NCI-H1105 (cell line): ENCODE results near the gene HSPA12A.
"Not testable (repeated sequence)": the region's sequence is repeated elsewhere in the genome, so short reads cannot be mapped to it uniquely, and the experiment has no call there.

ENCODE experiments used
- DNase-seq: peaks from one replicate; lab custom pipeline; 2025; lab: John Stamatoyannopoulos, UW

HSPA12A gene

DNA sequence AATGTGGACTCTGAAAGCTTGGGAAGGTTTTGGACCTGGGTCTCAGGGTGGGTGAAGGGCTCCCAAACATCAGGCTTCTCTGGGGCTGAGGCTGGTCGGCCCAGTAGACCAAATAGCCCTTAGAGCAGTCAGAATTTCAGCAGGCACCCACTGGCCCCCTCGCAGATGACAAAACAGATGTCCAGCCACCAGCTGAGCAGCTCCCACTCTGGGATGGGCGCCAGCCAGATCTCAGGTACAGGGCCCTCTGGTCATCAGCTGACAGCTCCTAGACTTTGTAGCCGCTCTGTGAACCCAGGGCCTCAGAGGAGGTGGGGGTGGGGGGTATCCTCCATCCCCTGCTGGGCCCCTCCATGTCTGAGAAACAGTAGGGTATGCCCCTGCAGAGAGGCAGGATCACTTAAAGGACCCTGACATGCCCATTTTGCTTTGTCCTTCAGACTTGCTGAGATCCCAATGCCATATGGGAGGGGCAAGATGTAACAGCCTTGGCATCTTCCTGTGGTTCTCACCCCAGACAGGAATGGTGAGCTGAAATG lies 26.5 kb downstream of the HSPA12A start:
- no peak for DNase-seq

DNA sequence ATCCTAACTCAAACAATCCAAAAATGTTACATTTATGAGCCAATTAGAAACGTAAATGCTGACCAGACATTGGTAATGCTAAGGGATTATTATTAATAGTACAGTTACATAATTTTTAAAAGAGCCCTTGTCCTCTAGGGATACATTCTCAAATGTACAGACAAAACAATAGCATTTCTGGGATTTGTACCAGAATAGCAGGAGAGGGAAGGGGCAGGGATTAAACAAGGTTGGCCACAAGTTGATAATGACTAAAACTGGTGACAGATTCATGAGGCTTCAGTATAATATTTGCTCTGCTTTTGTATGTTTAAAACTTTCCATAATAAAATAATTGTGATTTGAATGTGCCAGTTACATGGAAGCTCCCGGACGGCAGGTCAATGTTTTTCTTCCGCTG lies 27.0 kb downstream of the HSPA12A start:
- DNase-seq, result no peak

DNA sequence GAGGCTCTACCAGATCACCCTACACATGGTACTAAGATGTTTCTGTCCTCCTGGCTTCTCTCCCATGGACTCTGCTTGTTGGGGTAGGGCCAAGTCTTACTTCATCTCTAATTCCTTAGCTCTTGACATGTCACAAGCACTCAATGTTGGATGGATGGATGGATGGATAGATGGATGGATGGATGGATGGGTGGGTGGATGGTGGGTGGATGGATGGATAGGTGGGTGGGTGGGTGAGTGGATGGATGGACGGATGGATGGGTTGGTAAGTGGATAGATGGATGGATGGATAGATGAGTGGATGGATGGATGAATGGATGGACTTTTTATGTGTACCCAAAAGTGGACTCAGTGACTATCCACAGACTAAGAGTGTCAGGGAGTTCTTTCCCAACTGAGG lies 28.5 kb downstream of the HSPA12A start:
- no peak for DNase-seq

DNA sequence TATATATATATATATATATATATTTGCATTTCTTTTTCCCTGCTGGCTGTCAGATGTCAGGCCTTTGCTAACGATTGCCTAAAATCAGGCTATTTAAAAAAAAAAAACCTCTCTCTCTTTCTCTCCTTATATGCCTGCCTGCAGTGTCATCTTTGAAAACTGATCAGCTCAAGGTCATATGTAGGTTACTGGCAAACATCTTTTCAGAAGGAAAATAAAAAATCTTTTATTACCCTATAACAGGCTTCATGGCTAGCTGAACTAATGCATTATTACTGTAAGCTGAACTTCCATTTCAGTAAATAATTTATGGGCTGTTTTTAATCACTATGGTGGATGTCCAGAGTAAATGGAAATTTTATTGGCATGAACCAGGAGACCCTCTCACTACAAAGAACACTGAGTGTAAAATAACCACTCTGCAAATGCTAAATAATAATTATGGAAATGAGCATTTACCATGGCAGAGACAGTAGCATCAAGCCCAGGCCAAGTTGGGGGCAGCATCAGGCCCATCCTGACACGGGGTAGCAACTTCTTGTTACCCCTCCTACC lies 29.3 kb downstream of the HSPA12A start:
- DNase-seq, result no peak

DNA sequence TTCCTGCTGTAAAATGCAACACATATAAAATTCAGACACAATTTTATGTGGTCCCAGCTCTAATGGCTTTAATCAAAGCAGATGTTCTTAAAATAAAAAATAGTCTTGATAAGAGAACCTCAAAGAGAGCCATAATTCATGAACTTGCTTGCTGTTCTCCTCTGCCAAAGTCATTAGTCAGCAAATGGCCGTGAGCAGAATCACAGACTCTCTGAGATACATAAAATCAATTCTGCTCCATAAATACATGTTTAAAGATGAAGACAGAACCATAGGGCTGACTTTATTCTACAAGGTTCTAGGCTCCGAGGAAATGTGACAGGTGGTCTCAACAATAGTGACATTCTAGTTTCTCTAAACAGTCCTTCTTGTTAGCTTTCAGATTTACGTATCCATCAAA lies 29.8 kb downstream of the HSPA12A start:
- no peak for DNase-seq

DNA sequence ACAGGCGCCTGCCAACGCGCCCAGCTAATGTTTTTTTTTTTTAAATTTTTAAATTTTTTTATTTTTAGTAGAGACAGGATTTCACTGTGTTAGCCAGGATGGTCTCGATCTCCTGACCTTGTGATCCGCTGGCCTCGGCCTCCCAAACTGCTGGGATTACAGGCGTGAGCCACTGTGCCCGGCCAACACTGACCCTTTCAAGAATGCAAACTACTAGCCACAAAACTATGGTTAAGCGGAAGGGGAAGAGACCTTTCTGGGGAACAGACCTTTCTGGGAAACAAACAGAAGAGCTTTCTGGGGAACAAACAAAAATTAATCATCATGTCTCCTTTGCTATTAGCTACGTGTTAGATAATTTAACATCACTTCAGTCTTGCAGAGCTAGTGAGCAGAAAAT lies 30.6 kb downstream of the HSPA12A start:
- DNase-seq, result not testable (repeated sequence)

DNA sequence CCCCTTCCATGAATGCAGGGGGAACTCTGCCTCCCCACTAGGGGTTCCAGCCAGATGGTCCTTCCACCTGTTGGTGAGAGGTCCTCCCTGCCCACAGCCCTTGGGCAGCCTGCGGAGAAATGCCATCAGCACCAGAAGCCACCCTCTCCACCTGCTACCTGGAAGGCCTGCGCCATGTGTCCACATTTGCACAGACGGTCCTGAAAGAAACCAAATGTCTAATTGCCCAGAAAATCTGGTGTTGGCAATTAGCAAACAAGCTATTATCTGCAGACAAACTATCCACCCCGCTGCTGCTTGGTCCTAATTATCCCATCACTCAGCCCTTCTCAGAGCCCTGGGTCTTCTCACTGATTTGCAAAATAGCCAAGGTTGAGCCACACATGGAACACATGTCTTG lies 32.3 kb downstream of the HSPA12A start:
- DNase-seq, result no peak

DNA sequence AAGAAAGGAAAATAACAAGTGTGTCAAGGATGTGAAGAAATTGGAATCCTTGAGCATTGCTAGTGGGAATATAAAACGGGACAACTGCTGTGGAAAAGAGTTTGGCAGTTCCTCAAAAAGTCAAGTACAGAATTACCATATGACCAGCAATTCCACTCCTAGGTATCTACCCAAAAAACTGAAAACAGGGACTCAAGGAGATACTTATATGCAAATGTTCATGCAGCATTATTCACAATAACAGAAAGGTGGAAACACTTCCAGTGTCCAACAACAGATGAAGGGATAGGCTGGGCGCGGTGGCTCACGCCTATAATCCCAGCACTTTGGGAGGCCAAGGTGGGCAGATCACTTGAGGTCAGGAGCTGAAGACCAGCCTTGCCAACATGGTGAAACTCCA lies 33.5 kb downstream of the HSPA12A start:
- DNase-seq, result no peak

DNA sequence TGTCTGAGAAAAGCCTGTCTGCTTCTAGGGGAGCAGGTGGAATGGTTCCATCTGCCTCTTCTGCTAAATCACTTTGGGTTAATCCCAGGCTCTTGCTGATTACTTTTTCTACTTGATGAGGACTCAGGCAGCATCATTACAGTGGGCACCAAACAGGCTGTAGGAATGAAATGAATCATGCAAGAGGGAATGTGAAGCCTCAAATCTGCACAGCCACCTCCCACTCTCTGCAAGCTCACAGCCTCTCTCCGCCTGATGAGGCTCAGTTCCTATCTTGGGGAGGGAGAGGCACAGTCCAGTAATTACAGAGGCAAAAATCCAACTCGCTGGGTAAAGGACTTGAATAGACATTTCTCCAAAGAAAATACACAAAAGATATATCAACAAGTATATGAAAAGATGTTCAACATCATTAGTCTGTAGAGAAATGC lies 34.0 kb downstream of the HSPA12A start:
- DNase-seq, result no peak

DNA sequence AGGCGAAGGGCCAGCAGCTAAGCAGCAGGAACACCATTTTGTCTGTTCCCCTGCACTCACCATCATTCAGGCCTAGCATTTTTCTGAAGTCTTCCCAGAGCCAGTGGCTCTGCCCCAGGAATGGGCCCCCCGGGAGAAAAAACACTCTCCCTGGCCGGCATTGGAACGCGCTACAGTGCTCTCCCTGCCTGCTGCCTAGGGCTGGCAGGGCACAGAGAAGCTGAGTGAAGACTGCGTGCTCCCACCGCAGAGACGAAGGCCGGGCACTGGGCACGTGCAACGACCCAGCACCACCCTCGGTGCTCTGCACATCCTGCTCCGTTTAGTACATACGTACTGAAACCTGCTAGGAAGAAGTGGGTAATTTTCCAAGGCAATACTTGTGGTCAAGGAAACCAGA lies 34.4 kb downstream of the HSPA12A start:
- DNase-seq, result no peak

DNA sequence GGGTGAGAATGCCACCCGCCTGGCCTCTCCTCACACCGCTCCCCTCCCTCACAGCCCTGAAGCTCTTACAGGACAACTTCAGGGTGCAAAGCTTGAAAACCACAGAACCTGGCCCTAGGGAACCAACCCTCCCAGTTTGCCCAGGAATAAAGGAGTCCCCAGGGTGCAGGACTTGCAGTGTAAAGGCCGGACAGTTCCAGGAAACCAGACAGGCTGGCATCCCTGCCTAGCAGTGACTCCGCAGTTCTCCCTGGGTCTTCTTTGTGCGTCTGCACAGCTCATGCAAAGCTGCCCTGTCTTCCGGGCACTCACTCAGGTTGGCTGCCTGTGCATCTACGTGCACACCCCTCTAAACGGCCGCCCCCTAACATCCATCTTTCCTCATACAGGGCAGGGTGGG lies 36.1 kb downstream of the HSPA12A start:
- DNase-seq, result no peak

DNA sequence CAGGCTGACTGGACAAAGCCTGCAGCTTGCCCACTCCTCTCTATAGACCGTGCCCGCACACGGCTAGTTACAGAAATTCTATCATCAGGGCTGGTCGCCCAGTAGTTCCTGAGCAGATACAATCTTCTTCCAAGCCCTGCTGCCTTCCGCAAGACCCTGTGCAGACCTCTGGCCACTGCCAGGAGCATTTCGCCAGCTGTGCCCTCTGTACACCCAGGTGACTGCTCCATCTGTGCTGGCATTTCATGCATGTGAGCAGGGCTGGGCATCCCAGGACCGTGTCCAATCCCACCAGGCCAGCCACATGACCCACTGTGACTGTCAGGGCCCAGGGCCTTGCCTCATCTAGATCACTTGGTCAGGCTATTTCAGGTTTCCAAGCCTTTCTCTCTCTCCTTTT lies 36.9 kb downstream of the HSPA12A start:
- DNase-seq, result no peak

DNA sequence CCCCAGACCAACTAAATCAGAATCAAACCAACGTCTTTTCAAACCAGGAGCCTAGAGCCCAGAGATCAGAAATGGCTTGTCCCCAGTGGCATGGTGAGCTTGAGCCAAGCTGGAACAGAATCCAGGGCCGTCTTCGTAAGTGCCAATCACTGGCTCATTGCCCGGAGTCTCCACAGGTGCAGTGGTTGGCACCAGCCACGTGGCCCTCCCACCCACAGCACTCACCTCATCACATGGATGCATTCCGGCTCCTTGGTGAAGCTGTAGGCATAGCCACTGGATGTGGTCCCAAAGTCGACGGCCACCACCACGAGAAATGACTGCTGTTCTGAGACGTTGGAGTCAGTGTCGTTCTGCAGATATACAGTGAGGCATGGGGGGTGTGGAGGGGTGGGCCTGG lies 37.4 kb downstream of the HSPA12A start:
- DNase-seq, result peak; percentile 65

DNA sequence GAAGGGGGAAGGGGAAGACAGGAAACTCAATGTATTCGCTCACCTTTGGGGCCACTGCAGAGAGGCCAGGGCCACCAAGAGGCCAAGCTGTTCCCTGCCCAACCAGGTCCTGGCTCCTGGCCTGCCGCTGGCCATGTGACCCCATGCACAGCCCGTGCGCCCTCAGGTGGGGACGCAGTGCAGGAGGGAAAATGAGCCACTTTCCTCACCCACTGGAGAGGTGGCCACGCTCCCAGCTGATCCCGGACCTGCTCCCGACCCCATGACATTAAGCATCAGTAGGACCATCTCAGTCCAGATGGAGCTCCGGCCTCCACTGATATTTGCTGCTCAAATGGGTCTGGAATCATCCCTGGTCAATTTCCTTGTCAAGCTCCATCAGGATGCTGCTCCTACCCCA lies 40.2 kb downstream of the HSPA12A start:
- no peak for DNase-seq

DNA sequence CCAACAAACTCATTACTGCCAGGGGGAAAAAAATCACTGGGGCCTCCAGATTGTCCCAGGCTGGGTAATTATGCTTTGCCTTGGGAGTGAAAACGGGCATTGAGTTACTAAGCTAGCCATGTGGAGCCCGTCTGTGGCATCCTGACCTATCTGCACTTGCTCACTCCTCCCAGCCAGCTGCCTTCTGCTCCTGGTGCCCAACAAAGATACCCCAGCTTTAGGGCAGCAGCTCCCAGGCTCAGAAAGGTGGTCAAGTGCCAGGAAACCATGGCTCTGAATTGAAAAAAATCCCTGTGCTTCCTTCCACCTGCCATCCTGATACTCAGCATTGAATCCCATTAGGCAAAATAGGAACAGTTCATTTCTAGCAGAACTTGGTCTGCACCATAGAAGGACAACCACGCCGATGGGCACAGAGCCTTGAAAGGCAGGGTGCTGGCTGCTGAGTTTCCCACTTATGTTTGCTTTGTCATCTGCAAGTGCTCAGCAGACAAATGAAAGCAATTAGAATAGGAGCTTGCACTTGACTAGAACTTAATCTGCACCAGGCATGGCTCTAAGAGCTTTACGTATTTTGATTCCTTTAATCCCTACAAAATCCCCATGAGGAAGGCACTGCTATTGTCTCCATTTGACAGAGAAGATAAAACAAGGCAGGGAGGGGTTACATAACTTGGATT lies 42.8 kb downstream of the HSPA12A start:
- DNase-seq, result no peak

DNA sequence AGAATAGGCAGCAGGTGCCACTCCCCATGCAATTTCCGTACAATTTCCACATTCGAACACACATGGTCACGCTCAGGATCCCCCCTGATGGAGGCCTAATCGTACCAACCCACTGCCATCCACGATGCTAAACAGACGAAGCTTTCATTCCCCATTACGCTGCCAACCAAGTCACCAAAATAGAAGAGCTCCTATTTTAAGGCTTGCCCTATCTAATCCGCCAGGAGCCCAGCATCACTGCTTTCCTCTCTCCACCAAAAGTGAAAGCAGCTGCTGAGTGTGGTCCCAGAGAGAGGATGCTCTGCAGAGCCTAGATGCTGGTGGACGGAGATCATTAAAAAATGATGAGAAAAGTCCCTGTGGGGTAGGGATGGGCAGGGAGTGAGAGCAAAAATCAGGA lies 43.3 kb downstream of the HSPA12A start:
- no peak for DNase-seq

DNA sequence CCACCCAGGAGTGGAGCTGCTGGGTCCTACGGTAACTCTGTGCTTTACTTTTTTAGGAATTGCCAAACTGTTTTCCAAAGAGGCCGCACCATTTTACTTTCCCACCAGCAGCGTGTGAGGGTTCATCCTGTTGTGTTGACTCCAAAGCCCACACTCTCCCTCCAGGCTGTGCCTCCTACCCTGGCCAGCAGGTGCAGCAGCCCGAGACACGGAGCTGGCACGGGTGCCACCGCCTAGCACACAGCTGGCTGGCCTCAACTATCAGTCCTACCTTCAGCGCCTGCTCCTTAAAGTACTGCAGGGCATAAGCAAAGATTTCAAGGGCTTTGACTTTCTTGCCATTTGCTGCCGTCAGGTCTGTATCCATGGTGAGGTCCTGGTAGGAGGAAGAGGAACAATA lies 44.0 kb downstream of the HSPA12A start:
- no peak for DNase-seq

DNA sequence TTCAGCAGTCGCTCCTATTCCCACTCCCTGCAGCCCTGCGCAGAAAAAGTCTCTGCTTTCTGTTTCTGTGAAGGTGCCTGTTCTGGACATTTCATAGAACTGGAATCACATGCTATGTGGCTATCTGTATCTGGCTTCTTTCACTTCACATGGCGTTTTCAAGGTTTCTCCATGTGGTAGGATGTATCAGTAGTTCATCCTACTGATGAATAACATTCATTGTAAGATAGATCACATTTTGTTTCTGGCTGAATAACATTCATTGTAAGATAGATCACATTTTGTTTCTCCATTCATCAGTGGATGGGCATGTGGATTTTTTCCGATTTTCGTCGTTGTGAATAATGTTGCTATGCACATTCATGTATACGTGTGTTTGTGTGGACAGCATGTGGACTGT lies 44.5 kb downstream of the HSPA12A start:
- no peak for DNase-seq

DNA sequence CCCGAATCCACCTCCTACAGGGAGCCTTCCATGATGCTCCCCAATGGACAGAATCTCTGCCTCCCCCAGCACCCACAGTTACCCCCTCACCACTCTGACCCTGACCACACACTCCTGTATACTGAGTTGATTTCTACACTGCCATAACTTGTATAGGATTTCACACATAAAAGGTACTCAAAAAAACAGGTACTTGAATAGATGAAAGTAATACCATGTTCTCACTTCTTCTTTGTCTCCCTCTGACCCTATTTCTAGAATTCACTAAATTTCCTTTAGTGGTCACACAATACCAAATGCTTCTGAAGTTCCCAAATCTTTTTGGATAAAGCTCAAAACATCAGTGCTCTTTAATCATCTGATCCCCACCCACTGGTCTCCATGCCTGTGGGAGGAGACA lies 45.4 kb downstream of the HSPA12A start:
- no peak for DNase-seq

DNA sequence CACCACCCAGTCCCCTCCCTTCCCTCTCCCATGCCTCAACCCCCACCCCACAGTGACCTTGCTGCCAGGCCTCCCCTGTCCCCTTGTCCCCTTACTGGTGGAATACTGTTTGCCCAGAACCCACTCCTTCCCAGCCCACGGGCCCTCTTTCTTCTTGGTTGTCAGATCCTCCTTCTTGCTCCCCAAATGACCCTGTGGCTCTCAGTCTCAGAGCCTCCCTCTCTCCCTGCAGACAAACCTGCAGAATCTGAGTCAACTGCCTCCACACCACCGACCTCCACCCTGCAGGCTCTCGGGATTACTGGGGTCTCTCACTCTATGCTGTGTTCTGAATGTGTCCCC lies 47.5 kb downstream of the HSPA12A start:
- no peak for DNase-seq

DNA sequence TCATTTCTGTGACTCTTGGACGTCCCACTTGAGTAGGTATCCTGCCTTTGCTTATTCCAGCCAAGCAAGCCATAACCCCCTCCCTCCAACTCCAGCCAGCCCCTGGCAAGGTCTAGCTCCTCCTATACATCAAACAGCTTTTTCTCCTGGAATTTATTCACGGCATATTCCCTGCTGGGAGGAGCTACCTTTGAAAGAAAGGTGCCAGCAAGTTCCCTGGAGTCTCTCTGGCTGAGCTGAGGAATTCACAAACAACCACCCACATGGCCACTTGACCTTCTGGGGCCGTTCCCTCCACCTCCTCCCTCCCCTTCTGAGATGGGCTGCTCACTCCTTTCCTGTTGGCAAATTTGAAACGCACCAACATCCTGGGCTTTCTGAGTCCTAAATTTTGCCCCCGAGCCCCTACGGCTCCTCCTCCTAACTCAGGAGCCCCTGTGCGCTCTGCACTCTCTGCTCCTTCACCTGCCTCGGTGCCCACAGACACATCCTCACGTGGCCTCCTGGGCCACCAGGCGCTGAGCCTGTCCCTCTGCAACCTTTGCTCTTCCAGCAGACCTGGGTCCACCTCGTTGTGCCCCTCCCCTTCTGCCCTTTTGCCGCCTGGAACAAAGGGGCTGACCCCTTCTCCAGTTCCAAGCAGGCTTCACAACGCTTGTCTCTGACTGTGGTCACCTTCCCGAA lies 48.0 kb downstream of the HSPA12A start:
- DNase-seq, result no peak

DNA sequence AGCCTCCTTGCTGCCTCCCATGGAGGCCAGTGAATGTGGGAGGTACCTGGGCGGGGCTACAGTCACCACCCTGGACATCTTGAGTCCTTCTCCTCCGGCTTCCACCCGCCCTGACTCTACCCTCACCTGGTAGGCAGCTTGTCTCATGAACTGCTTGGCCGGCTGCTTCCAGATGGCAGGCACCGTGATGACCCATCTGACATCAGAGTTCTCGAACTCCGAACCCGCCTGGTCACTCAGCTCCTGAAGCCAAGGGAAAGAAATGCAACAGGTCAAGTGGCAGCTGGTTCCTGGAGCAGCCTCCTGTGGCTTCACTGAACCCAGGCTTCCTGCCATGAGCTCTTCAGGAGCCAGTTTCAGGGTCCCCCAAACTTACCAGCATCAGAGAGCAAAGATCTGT lies 50.1 kb downstream of the HSPA12A start:
- no peak for DNase-seq

DNA sequence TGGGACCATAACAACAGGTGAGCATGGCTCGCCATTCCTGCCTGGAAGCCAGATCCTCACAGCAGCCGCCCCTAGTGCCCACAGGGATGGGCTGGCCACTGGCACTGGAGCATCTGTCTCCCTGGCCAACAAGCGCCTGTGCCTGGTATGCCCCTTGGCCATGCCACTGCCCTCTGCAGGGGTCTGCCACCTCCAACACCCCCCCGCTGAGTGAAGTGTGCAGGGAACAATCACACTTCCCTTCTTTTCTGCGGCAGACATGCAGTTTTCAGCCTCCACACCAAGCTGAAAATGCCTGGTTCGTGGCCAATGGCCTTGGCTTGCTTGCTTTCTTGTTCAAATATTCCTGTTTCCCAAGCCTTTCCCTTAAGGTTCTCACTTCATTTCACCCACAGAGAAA lies 50.7 kb downstream of the HSPA12A start:
- DNase-seq, result no peak
